Spleen (tissue), 11 donors: ENCODE data around the gene TNFAIP3. TPM values are rescaled to one million over a fixed set of nuclear protein-coding genes. Genes with fewer than 3 reads are reported as not detected.
"Not testable (repeated sequence)": the region's sequence is repeated elsewhere in the genome, so short reads cannot be mapped to it uniquely, and the experiment has no call there.

Experiments
- DNase-seq: peaks from one replicate; pipeline ENCODE4 v3.0.0-alpha.2; 2020
- H3K27ac ChIP-seq, 8 donors: fragments of 200-600 bp; sonication (generic) in 7 of 8; 1 replicate in 4 of 8; 2 replicates in 4 of 8; pipeline versions ENCODE4 v1.5.0 to v1.8.0; 2016 to 2021; ENCODE audit warnings: inconsistent platforms in 4 of 8, mild to moderate bottlenecking in 4 of 8, moderate library complexity in 1 of 8
- H3K27me3 ChIP-seq, 7 donors: fragments of 200-600 bp; sonication (generic) in 6 of 7; replicated peaks in 1 of 7; 1 replicate in 4 of 7; 2 replicates in 3 of 7; pipeline versions ENCODE4 v1.5.0 to v1.8.0; 2016 to 2021; ENCODE audit warnings: inconsistent platforms in 3 of 7, mild to moderate bottlenecking in 1 of 7
- H3K36me3 ChIP-seq, 6 donors: fragments of 200-600 bp; sonication (generic) in 5 of 6; 1 replicate in 4 of 6; 2 replicates in 2 of 6; pipeline versions ENCODE4 v1.5.0 to v1.8.0; 2016 to 2021; ENCODE audit warnings: inconsistent platforms in 2 of 6
- H3K4me1 ChIP-seq, 6 donors: fragments of 200-600 bp; sonication (generic) in 5 of 6; 1 replicate in 3 of 6; 2 replicates in 3 of 6; pipeline versions ENCODE4 v1.5.0 to v1.8.0; 2016 to 2021; ENCODE audit warnings: inconsistent platforms in 3 of 6
- H3K4me3 ChIP-seq, 8 donors: fragments of 200-600 bp; sonication (generic) in 7 of 8; 1 replicate in 4 of 8; 2 replicates in 4 of 8; pipeline versions ENCODE4 v1.5.0 to v1.8.0; 2016 to 2021; ENCODE audit warnings: inconsistent platforms in 4 of 8, mild to moderate bottlenecking in 4 of 8, moderate library complexity in 2 of 8
- H3K9me3 ChIP-seq, 8 donors: fragments of 200-600 bp; sonication (generic) in 7 of 8; 1 replicate in 4 of 8; 2 replicates in 4 of 8; pipeline versions ENCODE4 v1.5.0 to v1.8.0; 2016 to 2021; ENCODE audit warnings: inconsistent platforms in 4 of 8
- POLR2A ChIP-seq, 3 donors: fragments of 450-650 bp; IDR thresholded peaks; one replicate each; pipeline ENCODE4 v1.5.1; 2017; ENCODE audit warnings: antibody characterized with exemption in 3 of 3, mild to moderate bottlenecking in 1 of 3
- POLR2AphosphoS5 ChIP-seq, 3 donors: sonication (generic); formaldehyde crosslinking; IDR thresholded peaks; one replicate each; pipeline ENCODE4 v1.5.1; 2017; ENCODE audit warnings: antibody characterized with exemption in 3 of 3
- WGBS, 5 donors: extraction: QIAGEN DNeasy Blood & Tissue Kit in 3 of 5; methylation state at CpG; one replicate each; pipeline versions ENCODE4 v1.1.5 to v1.1.7; 2013 to 2018; 5-methylcytosine and 5-hydroxymethylcytosine counted together
- intact Hi-C: fragments of 100-400 bp; cut with DNase I; formaldehyde crosslinking; loops from one replicate; pipeline ENCODE4 v1.15.0; 2023; ENCODE audit warnings: low total_unique reads
- polyA plus RNA-seq, 3 donors: library from polyadenylated mRNA; stranded (reverse); fragments of 200-250 nt; gene quantifications; one replicate each; pipeline ENCODE4 v1.2.1, GENCODE V29; 2013
- total RNA-seq, 7 donors: library from RNA; depleted of rRNA in 3 of 7; stranded (reverse); fragments of >200 nt in 3 of 7; fragmentation: NEBNext Ultra II Directional in 4 of 7; extraction: Animal tissue kit (Norgen Biotek cat#: 25700) in 4 of 7; gene quantifications; one replicate each; pipeline versions ENCODE4 v1.1.0 to v1.2.1, GENCODE V29; 2016 to 2021
- TF ChIP-seq, protein P1 (sequence below), 11 experiments: fragments of 200-600 bp in 7 of 11; fragments of 450-650 bp in 4 of 11; sonication (generic) in 4 of 11; IDR thresholded peaks in 8 of 11; conservative IDR thresholded peaks in 3 of 11; 1 replicate in 7 of 11; 2 replicates in 4 of 11; pipeline versions ENCODE4 v1.4.0 to v1.8.0; 2016 to 2021; ENCODE audit warnings: antibody characterized with exemption in 11 of 11, inconsistent platforms in 4 of 11, mild to moderate bottlenecking in 1 of 11
- donor health status: healthy with polysubstance abuse.
- donor health status: DM: no; HTN: no; CAD: no; lungs with moderate emphysema.
- donor health status: DM: no; HTN: no; CAD: no.
- donor health status: Bipolar disorder and iron deficiency.
- donor health status: healthy.
- donor health status: DM: no; HTN: no; CAD: no.
- donor health status: DM: yes; HTN: yes; CAD: no.

TNFAIP3 gene
- total and polyA plus RNA-seq, 10 donors, result 23.2 to 133 (median 51.7) TPM

DNA sequence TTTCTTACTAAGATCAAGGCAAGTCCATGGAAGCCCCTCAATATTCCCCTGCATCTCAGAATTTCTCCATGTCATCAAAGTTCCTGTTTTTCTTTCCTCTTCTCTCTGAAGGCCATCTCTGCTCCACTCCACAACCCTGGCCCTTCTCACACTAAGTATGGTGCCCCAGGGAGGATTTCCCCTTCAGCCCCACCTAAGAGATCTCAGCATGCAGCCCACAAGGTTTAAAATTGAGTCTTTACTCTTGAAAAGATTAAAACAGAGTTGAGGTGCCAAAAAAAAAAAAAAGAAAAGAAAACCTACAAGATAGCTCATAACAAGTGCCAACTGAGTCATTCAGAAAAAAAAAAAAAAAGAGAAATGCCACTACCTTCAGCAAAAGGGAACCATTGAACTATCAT is 36.5 kb upstream of the TNFAIP3 start:
- no peaks in the 10 kb centered on the region for H3K27me3 ChIP-seq
- no peak for DNase-seq
- H3K4me3 ChIP-seq, result no peak overlapping the region
- peaks cover 0 to 3% (median 0%) of the 10 kb centered on the region in 6 donors for H3K4me1 ChIP-seq
- TF ChIP-seq, protein P1, sequence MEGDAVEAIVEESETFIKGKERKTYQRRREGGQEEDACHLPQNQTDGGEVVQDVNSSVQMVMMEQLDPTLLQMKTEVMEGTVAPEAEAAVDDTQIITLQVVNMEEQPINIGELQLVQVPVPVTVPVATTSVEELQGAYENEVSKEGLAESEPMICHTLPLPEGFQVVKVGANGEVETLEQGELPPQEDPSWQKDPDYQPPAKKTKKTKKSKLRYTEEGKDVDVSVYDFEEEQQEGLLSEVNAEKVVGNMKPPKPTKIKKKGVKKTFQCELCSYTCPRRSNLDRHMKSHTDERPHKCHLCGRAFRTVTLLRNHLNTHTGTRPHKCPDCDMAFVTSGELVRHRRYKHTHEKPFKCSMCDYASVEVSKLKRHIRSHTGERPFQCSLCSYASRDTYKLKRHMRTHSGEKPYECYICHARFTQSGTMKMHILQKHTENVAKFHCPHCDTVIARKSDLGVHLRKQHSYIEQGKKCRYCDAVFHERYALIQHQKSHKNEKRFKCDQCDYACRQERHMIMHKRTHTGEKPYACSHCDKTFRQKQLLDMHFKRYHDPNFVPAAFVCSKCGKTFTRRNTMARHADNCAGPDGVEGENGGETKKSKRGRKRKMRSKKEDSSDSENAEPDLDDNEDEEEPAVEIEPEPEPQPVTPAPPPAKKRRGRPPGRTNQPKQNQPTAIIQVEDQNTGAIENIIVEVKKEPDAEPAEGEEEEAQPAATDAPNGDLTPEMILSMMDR (IDR thresholded peaks at IDR 0.05 in 8 of 11, conservative IDR thresholded peaks at IDR 0.05 in 3 of 11), result no peak
- TF ChIP-seq POLR2A (IDR thresholded peaks at IDR 0.05) (no peak), POLR2AphosphoS5 (IDR thresholded peaks at IDR 0.05) (no peak)
- no peak overlapping the region for H3K27ac ChIP-seq
- intact Hi-C loops, result no loop called here
- H3K9me3 ChIP-seq, result peaks cover 0 to 11% (median 4%) of the 10 kb centered on the region in 8 donors
- H3K36me3 ChIP-seq, result no peaks in the 10 kb centered on the region

DNA sequence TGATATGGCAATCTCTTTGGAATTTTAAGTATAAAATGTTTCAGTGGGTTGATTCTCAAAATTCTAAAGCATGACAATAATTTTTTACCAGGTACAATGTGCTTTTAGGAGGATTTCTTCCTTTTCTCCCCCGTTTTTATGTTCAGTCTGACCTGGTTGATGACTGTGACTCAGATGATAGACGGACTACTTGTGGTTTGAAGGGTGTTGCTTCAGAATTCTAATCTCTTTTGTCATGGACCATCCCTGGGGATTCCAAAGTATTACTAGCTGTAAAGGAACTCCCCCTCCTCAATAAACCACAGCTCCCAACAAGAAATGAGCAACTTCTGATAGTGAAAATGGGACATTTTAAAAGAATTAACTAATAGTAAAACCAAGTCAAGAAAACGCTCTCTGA is 34.9 kb upstream of the TNFAIP3 start:
- H3K36me3 ChIP-seq, result no peaks in the 10 kb centered on the region
- no peak overlapping the region for H3K4me3 ChIP-seq
- intact Hi-C loops, result no loop called here
- H3K27me3 ChIP-seq, result no peaks in the 10 kb centered on the region
- TF ChIP-seq POLR2A (IDR thresholded peaks at IDR 0.05), result no peak
- no peak for TF ChIP-seq POLR2AphosphoS5 (IDR thresholded peaks at IDR 0.05)
- TF ChIP-seq, protein P1 (IDR thresholded peaks at IDR 0.05 in 8 of 11, conservative IDR thresholded peaks at IDR 0.05 in 3 of 11), result no peak
- H3K9me3 ChIP-seq, result peaks cover 0 to 11% (median 4%) of the 10 kb centered on the region in 8 donors
- H3K4me1 ChIP-seq, result peaks cover 0 to 3% (median 0%) of the 10 kb centered on the region in 6 donors
- 58 to 78% (median 62%) methylated on average over 3 of the region's 3 CpGs for WGBS, 5 donors
- H3K27ac ChIP-seq, result no peak overlapping the region
- no peak for DNase-seq

DNA sequence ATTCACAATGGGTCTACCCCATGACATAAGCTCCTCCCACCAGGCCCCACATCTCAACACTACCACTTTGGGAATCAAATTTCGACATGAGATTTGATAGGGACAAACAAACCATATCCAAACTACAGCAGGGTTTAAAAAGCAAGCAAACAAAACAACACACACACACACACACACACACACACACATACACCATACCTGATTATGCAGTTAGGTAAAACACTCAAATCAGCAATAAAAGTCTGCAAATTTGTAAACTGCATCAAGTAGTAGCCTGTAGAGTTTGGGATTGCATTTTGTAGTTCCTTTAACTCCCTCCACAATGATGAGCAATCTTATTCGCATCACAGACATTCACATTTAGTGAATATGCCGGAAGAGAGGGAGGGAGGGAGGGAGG is 32.6 kb upstream of the TNFAIP3 start:
- 87 to 97% (median 95%) methylated on average over 3 of the region's 3 CpGs for WGBS, 5 donors
- Histone ChIP-seq H3K9me3 (peaks cover 0 to 30% (median 13%) of the 10 kb centered on the region in 8 donors), H3K27ac (no peak overlapping the region), H3K36me3 (no peaks in the 10 kb centered on the region), H3K4me3 (no peak overlapping the region), H3K27me3 (no peaks in the 10 kb centered on the region), H3K4me1 (peaks cover 0 to 3% (median 0%) of the 10 kb centered on the region in 6 donors)
- DNase-seq, result no peak
- intact Hi-C loops, result no loop called here
- no peak for TF ChIP-seq POLR2AphosphoS5 (IDR thresholded peaks at IDR 0.05)
- TF ChIP-seq, protein P1 (IDR thresholded peaks at IDR 0.05 in 8 of 11, conservative IDR thresholded peaks at IDR 0.05 in 3 of 11), result no peak
- TF ChIP-seq POLR2A (IDR thresholded peaks at IDR 0.05), result no peak

DNA sequence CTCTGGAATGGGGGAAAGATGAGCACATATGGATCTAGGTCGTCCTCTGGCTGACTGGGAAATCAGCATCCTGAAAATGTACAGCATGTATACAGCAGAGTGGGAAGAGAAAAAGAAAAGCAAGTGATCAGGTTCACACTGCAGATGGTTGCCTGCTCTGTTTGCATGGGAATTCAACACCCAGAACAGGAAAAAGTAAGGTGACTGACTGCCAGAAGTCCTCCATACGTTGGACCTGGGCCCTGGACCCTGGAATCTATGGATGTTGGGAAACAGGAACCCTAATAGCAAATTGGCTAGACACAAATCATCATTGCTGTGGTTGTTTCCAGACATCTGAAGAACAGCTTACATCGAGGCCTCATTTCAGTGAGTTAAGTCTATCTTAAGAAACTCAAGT is 30.3 kb upstream of the TNFAIP3 start:
- no peaks in the 10 kb centered on the region for H3K4me1 ChIP-seq
- WGBS, 5 donors, result 67 to 75% (median 71%) methylated on average over 3 of the region's 3 CpGs
- TF ChIP-seq POLR2AphosphoS5 (IDR thresholded peaks at IDR 0.05), result no peak
- no peak for TF ChIP-seq POLR2A (IDR thresholded peaks at IDR 0.05)
- TF ChIP-seq, protein P1 (IDR thresholded peaks at IDR 0.05 in 8 of 11, conservative IDR thresholded peaks at IDR 0.05 in 3 of 11), result no peak
- no peak for DNase-seq
- no peaks in the 10 kb centered on the region for H3K27me3 ChIP-seq
- H3K36me3 ChIP-seq, result no peaks in the 10 kb centered on the region
- H3K27ac ChIP-seq, result no peak overlapping the region
- peaks cover 0 to 49% (median 28%) of the 10 kb centered on the region in 8 donors for H3K9me3 ChIP-seq
- H3K4me3 ChIP-seq, result no peak overlapping the region
- intact Hi-C loops, result no loop called here

DNA sequence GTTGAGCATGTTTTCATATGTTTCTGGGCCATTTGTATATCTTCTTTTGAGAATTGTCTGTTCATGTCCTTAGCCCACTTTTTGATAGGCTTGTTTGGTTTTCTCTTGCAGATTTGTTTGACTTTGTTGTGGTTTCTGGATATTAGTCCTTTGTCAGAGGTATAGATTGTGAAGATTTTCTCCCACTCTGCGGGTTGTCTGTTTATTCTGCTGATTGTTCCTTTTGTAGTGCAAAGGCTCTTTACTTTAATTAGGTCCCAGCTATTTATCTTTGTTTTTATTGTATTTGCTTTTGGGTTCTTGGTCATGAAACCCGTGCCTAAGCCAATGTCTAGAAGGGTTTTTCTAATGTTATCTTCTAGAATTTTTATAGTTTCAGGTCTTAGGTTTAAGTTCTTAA is 29.0 kb upstream of the TNFAIP3 start:
- peaks cover 0 to 49% (median 28%) of the 10 kb centered on the region in 8 donors for H3K9me3 ChIP-seq
- H3K27ac ChIP-seq, H3K4me1 ChIP-seq, H3K27me3 ChIP-seq, intact Hi-C loops, H3K36me3 ChIP-seq, DNase-seq, H3K4me3 ChIP-seq: not testable (repeated sequence)
- WGBS, 5 donors, result 85 to 92% (median 86%) methylated on average over 2 of the region's 2 CpGs

DNA sequence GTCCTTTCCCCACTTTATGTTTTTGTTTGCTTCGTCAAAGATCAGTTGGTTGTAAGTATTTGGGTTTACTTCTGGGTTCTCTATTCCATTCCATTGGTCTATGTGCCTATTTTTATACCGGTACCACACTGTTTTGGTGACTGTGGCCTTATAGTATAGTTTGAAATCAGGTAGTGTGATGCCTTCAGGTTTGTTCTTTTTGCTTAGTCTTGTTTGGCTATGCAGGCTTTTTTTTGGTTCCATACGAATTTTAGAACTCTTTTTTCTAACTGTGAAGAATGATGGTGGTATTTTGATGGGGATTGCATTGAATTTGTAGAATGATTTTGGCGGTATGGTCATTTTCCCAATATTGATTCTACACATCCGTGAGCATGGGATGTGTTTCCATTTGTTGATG is 28.5 kb upstream of the TNFAIP3 start:
- H3K4me3 ChIP-seq, intact Hi-C loops, H3K36me3 ChIP-seq, H3K27ac ChIP-seq, H3K27me3 ChIP-seq, H3K4me1 ChIP-seq, DNase-seq: not testable (repeated sequence)
- 83 to 98% (median 92%) methylated on average over 5 of the region's 5 CpGs for WGBS, 5 donors
- peaks cover 0 to 47% (median 26%) of the 10 kb centered on the region in 8 donors for H3K9me3 ChIP-seq
